Panc1 (cell line): Measurements from ENCODE around the gene PEAK3. TPM values are rescaled to one million over a fixed set of nuclear protein-coding genes. Genes with fewer than 3 reads are reported as not detected.

ENCODE experiments used
- ATAC-seq: fragments of 200-7000 bp; cut with Tn5 transposase; 2 replicates; pipeline ENCODE4 v1.9.1; 2020; ENCODE audit warnings: mild to moderate bottlenecking, moderate library complexity
- BruUV-seq: library from RNA; stranded (reverse); fragments of 400-500 nt; replicated peaks from 2 replicates; lab custom pipeline; 2021; lab: Mats Ljungman, UMichigan
- CTCF ChIA-PET: fragments of 300-600 bp; sonication (Branson Sonifier 250); formaldehyde crosslinking; loops from one replicate; lab custom pipeline; 2022; ENCODE audit warnings: antibody characterized with exemption; lab: Charles Lee
- POLR2A ChIA-PET: fragments of 300-600 bp; sonication (Branson Sonifier 250); formaldehyde crosslinking; loops from one replicate; lab custom pipeline; 2022; ENCODE audit warnings: antibody characterized with exemption; lab: Charles Lee
- DNase-seq: peaks from one replicate; pipeline ENCODE4 v3.0.0-alpha.2; 2010; ENCODE audit warnings: low read depth, low spot score
- H3K27ac ChIP-seq: 2 replicates; pipeline ENCODE4 v1.5.1; 2011; ENCODE audit warnings: mild to moderate bottlenecking, low read length, inconsistent platforms
- H3K27me3 ChIP-seq: fragments of 200-500 bp; sonication (Bioruptor generic); 2 replicates; pipeline ENCODE4 v1.6.0; 2014; ENCODE audit warnings: low read length, inconsistent platforms; ENCODE audit not compliant: control insufficient read depth, insufficient read depth
- H3K36me3 ChIP-seq: fragments of 200-500 bp; sonication (Bioruptor generic); 2 replicates; pipeline ENCODE4 v1.5.1; 2014; ENCODE audit warnings: inconsistent platforms, mild to moderate bottlenecking, low read length, moderate library complexity; ENCODE audit not compliant: control insufficient read depth, insufficient read depth
- H3K4me1 ChIP-seq: 2 replicates; pipeline ENCODE4 v1.5.1; 2011; ENCODE audit warnings: inconsistent platforms, mild to moderate bottlenecking, low read length, moderate library complexity; ENCODE audit not compliant: control insufficient read depth, insufficient read depth
- H3K4me3 ChIP-seq, 2 experiments: 2 replicates each; pipeline ENCODE4 v1.5.1; 2011 to 2012; ENCODE audit warnings: low read depth in 2 of 2, low read length in 2 of 2, mild to moderate bottlenecking in 2 of 2, inconsistent platforms in 1 of 2, moderate library complexity in 1 of 2
- H3K9me3 ChIP-seq: fragments of 200-500 bp; sonication (Bioruptor generic); 2 replicates; pipeline ENCODE4 v1.5.1; 2014; ENCODE audit warnings: low read depth, mild to moderate bottlenecking, inconsistent platforms, low read length, moderate library complexity; ENCODE audit not compliant: control insufficient read depth, insufficient read depth
- POLR2AphosphoS5 ChIP-seq: IDR thresholded peaks from 2 replicates; pipeline ENCODE4 v1.6.1; 2012; ENCODE audit warnings: mild to moderate bottlenecking, low read depth, low read length, moderate library complexity
- REST ChIP-seq, 2 experiments: IDR thresholded peaks; 2 replicates each; pipeline ENCODE4 v1.6.1; 2011 to 2012; ENCODE audit warnings: low read depth in 2 of 2, control low read depth in 1 of 2, low read length in 1 of 2, mild to moderate bottlenecking in 1 of 2, moderate library complexity in 1 of 2; ENCODE audit not compliant: insufficient read depth in 1 of 2
- SIN3A ChIP-seq: IDR thresholded peaks from 2 replicates; pipeline ENCODE4 v1.6.1; 2012; ENCODE audit warnings: low read depth, mild to moderate bottlenecking, low read length, moderate library complexity, borderline replicate concordance; ENCODE audit not compliant: insufficient read depth
- TCF7L2 ChIP-seq: IDR thresholded peaks from 2 replicates; pipeline ENCODE4 v1.6.1; 2011; ENCODE audit warnings: mild to moderate bottlenecking, low read depth, low read length, inconsistent platforms
- in situ Hi-C: cut with HindIII; loops from 2 replicates; pipeline ENCODE4 v1.10.0; 2016; ENCODE audit warnings: low sequenced_read_pairs, low pct_unique_long_range_greater_than_20kb
- intact Hi-C: fragments of 100-400 bp; cut with micrococcal nuclease; formaldehyde crosslinking; loops from one replicate; pipeline ENCODE4 v1.10.0; 2022; ENCODE audit not compliant: unreplicated experiment
- total RNA-seq: library from RNA; stranded (reverse); gene quantifications from one replicate; pipeline ENCODE4 v1.2.1, GENCODE V29; 2021; ENCODE audit not compliant: unreplicated experiment
- TF ChIP-seq, protein P1 (sequence below): fragments of 450-650 bp; IDR thresholded peaks from 2 replicates; pipeline ENCODE4 v1.5.1; 2017; ENCODE audit warnings: mild to moderate bottlenecking

The PEAK3 gene
- total RNA-seq, 1 experiment from 2014 or later, result not detected

DNA sequence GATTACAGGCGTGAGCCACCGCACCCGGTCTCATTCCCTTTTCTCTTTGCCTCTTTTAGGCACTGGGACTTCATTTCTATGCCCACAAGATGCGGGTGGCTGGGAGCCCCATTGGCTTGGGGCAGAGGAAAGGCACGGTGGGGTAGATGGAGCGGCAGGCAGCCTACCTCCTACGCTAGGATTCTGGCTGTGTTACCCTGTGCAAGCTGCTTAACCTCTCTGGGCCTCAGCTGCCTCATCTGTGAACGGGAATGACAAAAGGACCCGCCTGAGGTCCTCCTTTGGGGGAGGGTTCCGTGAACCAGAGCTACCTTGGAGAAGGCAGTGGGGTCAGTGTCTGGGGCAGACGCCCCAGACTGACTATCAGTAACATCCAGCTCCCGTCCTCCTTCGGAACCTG is 35.3 kb upstream of the PEAK3 start:
- ATAC-seq, result no peak
- Histone ChIP-seq H3K4me1 (no peaks in the 10 kb centered on the region; the same call in 1 of the 2 replicates), H3K27me3 (no peaks in the 10 kb centered on the region), H3K36me3 (no peaks in the 10 kb centered on the region), H3K4me3 (no peak overlapping the region), H3K9me3 (no peaks in the 10 kb centered on the region), H3K27ac (no peak overlapping the region)
- ChIA-PET POLR2A (interaction anchor here (0.7 kb wide), 1 partner anchor 86 kb away, joined by 3 read pairs; no protein-coding TSS in a partner anchor), CTCF (no interaction called here)
- in situ Hi-C loops (no loop called here), intact Hi-C loops (loop anchor here (5.0 kb wide), 2 partner anchors 80 to 160 kb away; partner anchors contain the start of genes PLEKHJ1 and SF3A2)
- BruUV-seq, result no TSS peak
- no peak for DNase-seq
- TF ChIP-seq, protein P1, sequence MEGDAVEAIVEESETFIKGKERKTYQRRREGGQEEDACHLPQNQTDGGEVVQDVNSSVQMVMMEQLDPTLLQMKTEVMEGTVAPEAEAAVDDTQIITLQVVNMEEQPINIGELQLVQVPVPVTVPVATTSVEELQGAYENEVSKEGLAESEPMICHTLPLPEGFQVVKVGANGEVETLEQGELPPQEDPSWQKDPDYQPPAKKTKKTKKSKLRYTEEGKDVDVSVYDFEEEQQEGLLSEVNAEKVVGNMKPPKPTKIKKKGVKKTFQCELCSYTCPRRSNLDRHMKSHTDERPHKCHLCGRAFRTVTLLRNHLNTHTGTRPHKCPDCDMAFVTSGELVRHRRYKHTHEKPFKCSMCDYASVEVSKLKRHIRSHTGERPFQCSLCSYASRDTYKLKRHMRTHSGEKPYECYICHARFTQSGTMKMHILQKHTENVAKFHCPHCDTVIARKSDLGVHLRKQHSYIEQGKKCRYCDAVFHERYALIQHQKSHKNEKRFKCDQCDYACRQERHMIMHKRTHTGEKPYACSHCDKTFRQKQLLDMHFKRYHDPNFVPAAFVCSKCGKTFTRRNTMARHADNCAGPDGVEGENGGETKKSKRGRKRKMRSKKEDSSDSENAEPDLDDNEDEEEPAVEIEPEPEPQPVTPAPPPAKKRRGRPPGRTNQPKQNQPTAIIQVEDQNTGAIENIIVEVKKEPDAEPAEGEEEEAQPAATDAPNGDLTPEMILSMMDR, result no peak
- no peak for TF ChIP-seq REST (IDR thresholded peaks at IDR 0.05; ENCODE audit: insufficient read depth in 1 of 2, low read depth in 2 of 2, low read length in 1 of 2)
- no peak for TF ChIP-seq SIN3A
- no peak for TF ChIP-seq TCF7L2
- no peak for TF ChIP-seq POLR2AphosphoS5

DNA sequence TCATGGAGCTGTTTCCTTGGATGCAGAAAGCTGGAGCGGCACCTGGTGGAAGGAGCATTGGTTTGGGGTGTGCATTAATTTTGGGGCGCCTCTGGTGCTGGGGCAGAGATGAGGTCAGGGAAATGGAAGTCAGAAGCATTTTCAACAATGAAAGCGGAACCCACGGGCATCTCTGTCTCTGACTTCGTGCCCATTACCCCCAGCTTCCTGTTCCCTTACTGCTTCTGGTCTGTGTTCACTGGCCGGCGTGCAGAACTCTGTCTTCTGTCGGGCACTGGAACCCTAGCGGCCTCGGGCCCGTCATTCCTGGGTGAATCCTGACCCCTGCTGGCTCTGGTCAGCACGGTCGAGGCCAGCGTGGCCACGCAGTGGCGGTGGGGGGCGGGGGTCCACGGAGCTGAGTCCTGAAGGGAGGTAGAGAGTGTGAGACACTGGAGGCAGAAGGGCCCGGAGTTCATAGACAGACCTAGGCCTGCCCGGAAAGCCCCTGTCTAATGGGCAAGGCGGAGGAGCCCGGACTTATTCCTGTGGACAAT is 33.9 kb upstream of the PEAK3 start:
- 0 out of 4 replicates have a peak overlapping the region, but pooled peaks of 1 of the 2 experiments have one; percentile 6 for H3K4me3 ChIP-seq
- ChIA-PET CTCF (interaction anchor here (0.6 to 0.7 kb wide), 3 partner anchors 14 to 160 kb away, joined by 3 to 8 read pairs (median 5); no protein-coding TSS in a partner anchor), POLR2A (interaction anchor here (0.8 kb wide), 2 partner anchors 12 to 380 kb away, joined by 3 read pairs; partner anchors contain the start of gene LSM7)
- peak; percentile 93 for ATAC-seq
- no peak for DNase-seq
- H3K27ac ChIP-seq, result no peak overlapping the region
- intact Hi-C loops (loop anchor here (5.0 kb wide), 2 partner anchors 79 to 159 kb away; partner anchors contain the start of genes PLEKHJ1 and SF3A2), in situ Hi-C loops (no loop called here)
- TF ChIP-seq POLR2AphosphoS5, result no peak
- TF ChIP-seq, protein P1, result peak; percentile 81
- TF ChIP-seq REST (IDR thresholded peaks at IDR 0.05; ENCODE audit: insufficient read depth in 1 of 2, low read depth in 2 of 2, low read length in 1 of 2), result no peak
- no peak for TF ChIP-seq SIN3A
- no peak for TF ChIP-seq TCF7L2
- no peaks in the 10 kb centered on the region; the same call in 1 of the 2 replicates for H3K4me1 ChIP-seq
- no TSS peak for BruUV-seq
- no peaks in the 10 kb centered on the region for H3K36me3 ChIP-seq
- no peaks in the 10 kb centered on the region for H3K9me3 ChIP-seq
- no peaks in the 10 kb centered on the region for H3K27me3 ChIP-seq
